Activated T-cell treated with anti-CD3 and anti-CD28 coated beads, Interleukin-2, amount 50 U/mL, for 4 hours (primary cell): ENCODE data around the gene TIE1. TPM values are rescaled to one million over a fixed set of nuclear protein-coding genes. Genes with fewer than 3 reads are reported as not detected.

ENCODE experiments used
- ATAC-seq, 2 donors: fragments of 200-7000 bp; cut with Tn5 transposase; one replicate each; pipeline ENCODE4 v1.10.0; 2021
- DNase-seq: peaks from one replicate; pipeline ENCODE4 v3.0.0-alpha.2; 2020
- H3K27me3 Mint-ChIP-seq: one replicate; pipeline ENCODE4 v1.8.0; 2021; ENCODE audit warnings: low read depth, mixed read lengths
- H3K36me3 Mint-ChIP-seq: one replicate; pipeline ENCODE4 v1.8.0; 2022; ENCODE audit warnings: mixed read lengths; ENCODE audit not compliant: insufficient read depth
- H3K4me1 Mint-ChIP-seq: one replicate; pipeline ENCODE4 v1.8.0; 2021; ENCODE audit warnings: low read depth, mixed read lengths
- H3K4me3 Mint-ChIP-seq: one replicate; pipeline ENCODE4 v1.8.0; 2021; ENCODE audit warnings: mild to moderate bottlenecking, moderate library complexity, mixed read lengths
- H3K9me3 Mint-ChIP-seq: one replicate; pipeline ENCODE4 v1.8.0; 2021; ENCODE audit warnings: mixed read lengths
- total RNA-seq, 3 donors: library from RNA; stranded (reverse); gene quantifications; one replicate each; pipeline ENCODE4 v1.2.1, GENCODE V29; 2021

Gene TIE1
- total RNA-seq, 3 donors from 2014 or later, result 0.18 to 0.27 (median 0.24) TPM

DNA sequence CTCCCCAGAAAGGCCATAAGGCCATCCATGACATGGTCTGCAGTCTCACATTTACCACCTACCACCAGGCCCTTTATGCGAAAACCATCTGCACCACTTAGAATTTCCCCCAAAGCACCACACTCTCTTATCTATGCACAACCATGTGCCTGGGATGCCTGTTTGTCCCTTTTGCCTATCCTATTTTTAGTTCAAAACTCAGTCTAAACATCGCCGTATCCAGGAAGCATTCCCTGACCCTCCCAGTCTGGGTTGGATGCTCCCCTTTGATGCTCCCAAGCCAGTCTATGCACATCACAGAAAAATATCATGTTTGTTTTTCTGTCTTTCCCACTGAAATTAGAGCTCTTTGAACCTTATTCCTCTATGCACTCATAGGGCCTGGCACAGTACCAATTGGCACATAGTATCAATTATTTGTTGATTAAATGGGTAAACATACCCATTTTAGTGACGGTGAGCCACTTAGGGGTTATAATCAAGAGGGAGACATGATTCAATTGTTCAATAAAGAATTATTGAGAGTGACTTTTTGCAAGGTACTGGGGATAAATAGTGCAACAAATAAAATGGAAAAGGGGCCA lies 43.6 kb downstream of the TIE1 start:
- Mint-ChIP-seq H3K4me1 (peaks cover under 1% of the 10 kb centered on the region), H3K9me3 (no peaks in the 10 kb centered on the region), H3K27me3 (no peaks in the 10 kb centered on the region), H3K4me3 (no peak overlapping the region), H3K36me3 (no peaks in the 10 kb centered on the region)
- no peak for ATAC-seq
- no peak for DNase-seq

DNA sequence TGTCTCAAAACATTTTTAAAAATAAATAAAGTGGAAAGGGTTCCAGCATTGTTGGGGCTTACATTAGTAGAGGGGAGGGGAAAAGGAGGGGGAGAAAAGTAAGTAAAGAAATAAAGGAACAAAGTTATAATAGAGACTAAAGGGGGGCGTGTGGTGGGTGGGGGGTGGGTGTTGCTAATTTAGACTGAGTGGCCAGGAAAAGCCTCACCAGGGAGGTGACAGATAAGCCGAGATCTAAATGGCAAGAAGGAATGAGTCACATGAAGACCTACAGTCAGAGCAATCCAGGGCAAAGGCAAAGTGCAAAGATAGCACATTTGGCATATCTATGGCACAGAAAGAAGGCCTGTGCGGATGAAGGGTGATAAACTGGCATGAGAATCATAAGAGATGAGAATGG lies 44.3 kb downstream of the TIE1 start:
- DNase-seq, result no peak
- Mint-ChIP-seq H3K36me3 (no peaks in the 10 kb centered on the region), H3K27me3 (no peaks in the 10 kb centered on the region), H3K9me3 (no peaks in the 10 kb centered on the region), H3K4me1 (peaks cover 6% of the 10 kb centered on the region), H3K4me3 (no peak overlapping the region)
- ATAC-seq, result no peak

DNA sequence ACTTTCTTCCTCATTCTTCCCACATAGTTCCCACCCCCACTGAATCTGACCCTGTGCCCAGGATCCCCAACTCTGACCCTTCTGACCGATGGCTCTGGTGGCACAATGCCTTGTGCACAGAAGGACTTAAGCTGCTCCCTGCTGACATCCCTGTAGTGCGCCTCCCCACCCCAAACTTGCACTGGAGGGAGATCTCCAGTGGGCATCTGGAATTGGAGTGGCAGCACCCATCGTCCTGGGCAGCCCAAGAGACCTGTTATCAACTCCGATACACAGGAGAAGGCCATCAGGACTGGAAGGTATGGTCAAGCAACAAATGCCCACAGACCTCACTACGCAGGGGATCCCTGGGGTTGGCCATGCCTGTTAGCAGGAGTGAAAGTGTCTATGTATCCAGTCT lies 45.9 kb downstream of the TIE1 start:
- H3K4me1 Mint-ChIP-seq, result peaks cover 6% of the 10 kb centered on the region
- no peak for DNase-seq
- no peak overlapping the region for H3K4me3 Mint-ChIP-seq
- no peaks in the 10 kb centered on the region for H3K36me3 Mint-ChIP-seq
- no peaks in the 10 kb centered on the region for H3K9me3 Mint-ChIP-seq
- no peak for ATAC-seq
- H3K27me3 Mint-ChIP-seq, result no peaks in the 10 kb centered on the region

DNA sequence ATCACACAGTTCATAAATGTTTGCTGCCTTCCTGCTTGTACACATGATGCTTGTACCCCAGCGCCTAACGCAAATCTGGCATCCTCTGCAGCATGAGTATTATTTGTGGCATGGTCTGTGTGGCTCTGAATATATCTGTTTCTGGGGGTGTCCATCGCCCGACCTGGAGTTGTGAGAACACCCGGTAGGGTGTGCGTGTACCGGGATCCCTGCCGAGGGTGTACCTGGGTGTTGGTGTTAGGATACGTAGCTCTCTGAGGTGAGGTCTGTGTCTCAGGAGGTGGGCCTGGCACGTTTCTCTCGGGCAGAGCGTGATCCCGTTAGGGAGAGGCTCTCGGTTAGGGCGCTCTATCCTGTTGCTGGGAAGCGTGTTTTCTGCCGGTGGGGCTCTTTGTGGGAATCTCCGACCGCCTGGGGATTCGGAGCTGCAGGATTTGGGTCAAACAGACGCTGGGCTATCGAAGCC lies 47.6 kb downstream of the TIE1 start:
- DNase-seq (no peak), ATAC-seq (no peak)
- H3K4me3 Mint-ChIP-seq, result no peak overlapping the region
- H3K36me3 Mint-ChIP-seq, result no peaks in the 10 kb centered on the region
- H3K4me1 Mint-ChIP-seq, result peaks cover 6% of the 10 kb centered on the region
- no peaks in the 10 kb centered on the region for H3K27me3 Mint-ChIP-seq
- no peaks in the 10 kb centered on the region for H3K9me3 Mint-ChIP-seq

DNA sequence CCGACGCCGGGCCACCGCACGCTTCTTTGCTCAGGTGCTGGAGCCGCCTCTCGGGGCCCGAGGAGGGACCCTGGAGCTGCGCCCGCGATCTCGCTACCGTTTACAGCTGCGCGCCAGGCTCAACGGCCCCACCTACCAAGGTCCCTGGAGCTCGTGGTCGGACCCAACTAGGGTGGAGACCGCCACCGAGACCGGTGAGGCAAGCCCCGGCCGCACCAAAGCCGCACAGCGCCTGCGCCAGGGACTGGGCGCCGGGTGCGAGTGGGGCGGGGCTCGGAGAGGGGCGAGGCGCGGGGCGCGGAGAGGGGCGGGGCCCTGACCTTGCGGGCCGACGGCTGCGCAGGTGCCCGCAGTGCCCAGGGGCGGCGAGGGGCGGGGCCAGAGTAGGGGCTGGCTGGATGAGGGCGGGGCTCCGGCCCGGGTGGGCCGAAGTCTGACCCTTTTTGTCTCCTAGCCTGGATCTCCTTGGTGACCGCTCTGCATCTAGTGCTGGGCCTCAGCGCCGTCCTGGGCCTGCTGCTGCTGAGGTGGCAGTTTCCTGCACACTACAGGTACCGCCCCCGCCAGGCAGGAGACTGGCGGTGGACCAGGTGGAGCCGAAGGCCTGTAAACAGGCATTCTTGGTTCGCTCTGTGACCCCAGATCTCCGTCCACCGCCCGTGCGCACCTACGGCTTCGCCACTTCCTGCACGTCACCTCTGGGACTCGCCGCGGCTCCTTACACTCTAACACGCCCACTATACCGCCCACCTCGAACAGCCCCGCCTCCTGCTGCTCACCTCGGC lies 48.2 kb downstream of the TIE1 start:
- Mint-ChIP-seq H3K9me3 (no peaks in the 10 kb centered on the region), H3K4me3 (peak overlapping the region; percentile 68), H3K36me3 (no peaks in the 10 kb centered on the region), H3K27me3 (no peaks in the 10 kb centered on the region), H3K4me1 (peaks cover 6% of the 10 kb centered on the region)
- DNase-seq, result peak; percentile 42
- ATAC-seq, result peak; percentile 79 to 85

DNA sequence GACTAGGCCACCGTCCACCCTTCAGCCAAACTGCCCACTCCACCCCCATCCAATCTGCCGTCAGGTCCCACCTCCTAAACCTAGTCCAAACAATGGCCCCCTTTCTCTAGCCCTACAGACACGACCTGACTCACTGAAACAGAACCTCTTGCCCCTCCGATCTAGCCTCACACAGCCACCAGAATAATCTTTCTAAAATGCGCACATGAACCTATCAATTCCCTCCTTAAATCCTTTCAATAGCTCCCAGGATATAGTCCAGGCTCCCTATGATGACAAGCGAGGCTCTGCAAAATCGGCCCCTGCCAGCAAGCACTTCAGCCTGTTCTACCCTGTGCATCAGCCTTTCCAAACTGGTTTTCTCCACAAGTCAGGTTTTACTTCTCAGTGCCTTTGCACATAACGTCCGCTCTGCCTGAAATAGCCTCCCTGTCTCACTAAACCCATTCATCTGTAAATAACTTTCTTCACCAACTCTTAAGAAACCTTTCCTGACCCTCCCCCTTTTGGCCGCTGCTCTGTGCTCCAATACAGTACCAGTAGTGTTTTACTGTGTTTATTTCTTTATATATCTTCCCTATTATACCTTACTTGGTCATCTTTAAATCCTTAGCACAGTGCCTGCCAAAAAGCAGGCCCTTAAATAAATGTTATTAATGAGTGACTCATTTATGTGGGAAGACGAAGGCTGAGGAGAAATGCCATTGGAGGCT lies 49.0 kb downstream of the TIE1 start:
- DNase-seq (no peak), ATAC-seq (no peak)
- Mint-ChIP-seq H3K4me3 (peak overlapping the region; percentile 68), H3K36me3 (no peaks in the 10 kb centered on the region), H3K9me3 (no peaks in the 10 kb centered on the region), H3K27me3 (no peaks in the 10 kb centered on the region), H3K4me1 (peaks cover 6% of the 10 kb centered on the region)

DNA sequence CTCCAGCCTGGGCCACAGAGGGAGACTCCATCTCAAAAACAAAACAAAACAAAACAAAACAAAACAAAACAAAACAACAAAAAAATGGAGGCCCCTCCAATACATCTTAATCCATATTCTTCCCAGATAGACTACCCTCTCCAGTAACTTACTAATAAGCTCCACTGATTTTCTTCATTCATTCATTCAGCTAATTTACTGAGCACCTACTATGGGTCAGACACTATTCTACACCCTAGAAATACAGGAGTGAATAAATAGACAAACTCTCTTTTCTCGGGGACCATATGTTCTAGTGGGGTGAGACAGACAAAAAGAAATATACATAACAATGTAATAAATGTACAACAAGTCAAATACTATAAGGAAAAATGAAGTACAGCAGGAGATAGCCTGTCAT lies 50.2 kb downstream of the TIE1 start:
- Mint-ChIP-seq H3K4me1 (peaks cover 6% of the 10 kb centered on the region), H3K9me3 (no peaks in the 10 kb centered on the region), H3K36me3 (no peaks in the 10 kb centered on the region), H3K4me3 (no peak overlapping the region), H3K27me3 (no peaks in the 10 kb centered on the region)
- no peak for ATAC-seq
- no peak for DNase-seq

DNA sequence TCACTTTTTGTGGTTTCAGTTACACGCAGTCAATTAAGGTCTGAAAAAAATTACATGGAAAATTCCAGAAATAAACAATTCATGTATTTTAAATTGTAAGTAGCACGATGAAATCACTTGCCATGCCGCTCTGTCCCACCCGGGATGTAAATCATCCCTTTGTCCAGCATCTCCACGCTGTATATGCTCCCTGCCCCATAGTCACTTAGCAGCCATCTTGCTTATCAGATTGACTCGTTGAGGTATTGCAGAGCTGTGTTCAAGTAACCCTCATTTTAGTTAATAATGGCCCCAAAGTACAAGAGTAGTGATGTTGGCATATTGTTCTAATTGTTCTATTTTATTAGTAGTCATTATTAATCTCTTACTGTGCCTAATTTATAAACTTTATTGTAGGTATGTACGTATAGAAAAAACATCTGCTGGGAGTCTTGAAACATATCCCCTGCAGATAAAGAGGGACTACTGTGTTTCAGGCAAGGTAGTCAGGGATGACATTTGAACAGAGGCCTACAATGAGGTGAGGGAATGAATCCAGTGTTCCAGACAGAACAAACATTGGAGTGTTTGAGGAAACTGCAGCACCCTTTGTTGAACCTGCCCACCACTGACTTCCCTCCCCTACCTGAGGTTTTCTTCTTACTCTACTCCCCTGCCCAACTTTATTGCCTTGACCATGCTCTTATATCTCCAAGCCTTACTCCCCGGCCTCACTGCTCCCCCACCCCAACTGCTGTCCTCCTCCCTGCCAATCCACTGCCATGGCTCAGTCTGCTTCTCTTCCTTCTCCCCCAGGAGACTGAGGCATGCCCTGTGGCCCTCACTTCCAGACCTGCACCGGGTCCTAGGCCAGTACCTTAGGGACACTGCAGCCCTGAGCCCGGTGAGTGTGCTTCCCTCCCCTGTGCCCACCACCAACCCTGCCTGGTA lies 50.9 kb downstream of the TIE1 start:
- ATAC-seq, result no peak

DNA sequence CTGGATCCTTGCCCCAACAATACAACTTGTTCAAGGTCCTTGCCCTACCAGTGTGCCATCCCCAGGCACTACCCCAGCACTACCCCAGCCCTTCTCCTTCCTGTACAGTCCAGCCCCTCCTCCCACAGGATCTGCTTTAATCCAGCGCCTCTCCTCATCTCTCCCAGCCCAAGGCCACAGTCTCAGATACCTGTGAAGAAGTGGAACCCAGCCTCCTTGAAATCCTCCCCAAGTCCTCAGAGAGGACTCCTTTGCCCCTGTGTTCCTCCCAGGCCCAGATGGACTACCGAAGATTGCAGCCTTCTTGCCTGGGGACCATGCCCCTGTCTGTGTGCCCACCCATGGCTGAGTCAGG lies 51.5 kb downstream of the TIE1 start:
- Mint-ChIP-seq H3K4me1 (peaks cover 6% of the 10 kb centered on the region), H3K9me3 (no peaks in the 10 kb centered on the region), H3K27me3 (no peaks in the 10 kb centered on the region), H3K36me3 (no peaks in the 10 kb centered on the region), H3K4me3 (no peak overlapping the region)
- DNase-seq (no peak), ATAC-seq (no peak)

More for the DNA sequence above, 50.9 kb downstream of the TIE1 start:
- no peak for DNase-seq
- Mint-ChIP-seq H3K4me1 (peaks cover 6% of the 10 kb centered on the region), H3K27me3 (no peaks in the 10 kb centered on the region), H3K9me3 (no peaks in the 10 kb centered on the region), H3K36me3 (no peaks in the 10 kb centered on the region), H3K4me3 (no peak overlapping the region)

DNA sequence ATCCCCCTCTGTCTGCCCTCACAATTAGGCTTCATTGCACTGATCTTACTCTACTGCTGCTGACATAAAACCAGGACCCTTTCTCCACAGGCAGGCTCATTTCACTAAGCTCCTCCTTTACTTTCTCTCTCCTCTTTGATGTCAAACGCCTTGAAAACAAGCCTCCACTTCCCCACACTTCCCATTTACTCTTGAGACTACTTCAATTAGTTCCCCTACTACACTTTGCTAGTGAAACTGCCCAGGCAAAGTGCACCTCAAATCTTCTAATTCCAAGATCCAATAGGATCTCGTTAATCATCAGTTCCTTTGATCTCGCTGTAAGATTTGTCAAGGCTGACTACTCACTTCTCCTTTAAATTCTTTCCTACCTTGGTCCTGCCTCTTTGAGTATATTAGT lies 52.1 kb downstream of the TIE1 start:
- H3K27me3 Mint-ChIP-seq, result no peaks in the 10 kb centered on the region
- no peaks in the 10 kb centered on the region for H3K9me3 Mint-ChIP-seq
- ATAC-seq, result no peak
- no peak overlapping the region for H3K4me3 Mint-ChIP-seq
- no peaks in the 10 kb centered on the region for H3K36me3 Mint-ChIP-seq
- DNase-seq, result no peak
- peaks cover 8% of the 10 kb centered on the region for H3K4me1 Mint-ChIP-seq

DNA sequence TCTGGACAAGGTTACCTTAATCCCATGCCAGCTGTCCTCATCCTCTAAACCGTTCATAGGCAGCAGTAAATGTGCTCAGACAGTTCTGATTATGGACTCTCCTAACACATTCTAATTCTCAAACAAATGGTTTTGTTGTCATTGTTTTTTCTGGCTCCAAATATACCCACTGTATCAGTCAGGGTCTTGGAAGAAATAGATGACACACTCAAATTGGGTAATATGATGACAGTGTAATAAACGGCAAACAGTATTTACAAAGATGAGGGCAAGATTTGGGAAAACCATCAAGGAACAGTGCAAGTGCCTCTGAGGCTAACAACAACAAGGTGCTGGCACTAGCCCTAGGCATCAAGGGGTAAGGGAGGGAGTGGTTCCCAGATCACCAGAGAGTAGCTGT lies 53.7 kb downstream of the TIE1 start:
- no peaks in the 10 kb centered on the region for H3K27me3 Mint-ChIP-seq
- H3K36me3 Mint-ChIP-seq, result no peaks in the 10 kb centered on the region
- peaks cover 17% of the 10 kb centered on the region for H3K4me1 Mint-ChIP-seq

DNA sequence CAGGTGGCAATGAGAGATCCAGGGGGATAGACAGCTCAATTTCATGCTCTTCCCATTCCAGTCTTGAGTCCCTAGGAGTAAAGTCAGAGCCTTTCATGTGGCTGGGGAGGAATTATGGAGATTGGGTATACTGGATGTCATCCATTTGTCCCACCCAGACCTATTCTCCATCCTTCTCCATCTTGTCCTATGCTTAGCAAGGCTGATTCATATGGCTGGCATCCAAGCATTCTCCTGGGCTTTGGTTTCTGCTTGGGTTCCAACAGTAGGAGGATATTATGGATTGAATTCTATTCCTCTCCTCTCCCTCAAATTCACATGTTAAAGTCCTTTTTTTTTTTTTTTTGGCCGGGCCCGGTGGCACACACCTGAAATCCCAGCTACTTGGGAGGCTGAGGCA lies 54.2 kb downstream of the TIE1 start:
- Mint-ChIP-seq H3K4me3 (no peak overlapping the region), H3K9me3 (no peaks in the 10 kb centered on the region)
- ATAC-seq, result no peak

More for the DNA sequence above, 53.7 kb downstream of the TIE1 start:
- Mint-ChIP-seq H3K4me3 (no peak overlapping the region), H3K9me3 (no peaks in the 10 kb centered on the region)
- no peak for DNase-seq
- ATAC-seq, result no peak

DNA sequence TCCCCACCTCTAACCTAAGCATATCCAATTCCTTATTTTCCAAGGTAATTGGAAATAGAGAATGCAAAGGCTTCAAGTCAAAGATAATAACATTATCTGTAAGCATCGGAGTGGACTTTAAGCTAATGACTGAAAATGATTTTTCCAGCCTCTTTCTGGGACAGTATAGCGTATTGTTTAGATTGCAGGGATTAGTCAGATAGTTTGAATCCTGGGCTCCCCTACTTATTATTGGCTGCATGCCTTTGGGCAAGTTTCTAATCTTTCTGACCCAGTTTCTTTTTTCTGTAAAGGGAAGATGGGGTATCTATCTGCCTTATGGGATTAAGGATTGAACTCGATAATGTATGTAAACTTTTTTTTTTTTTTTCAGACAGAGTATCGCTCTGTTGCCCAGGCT lies 56.5 kb downstream of the TIE1 start:
- ATAC-seq, result no peak
- Mint-ChIP-seq H3K4me1 (peaks cover 20% of the 10 kb centered on the region), H3K36me3 (no peaks in the 10 kb centered on the region), H3K9me3 (no peaks in the 10 kb centered on the region), H3K27me3 (no peaks in the 10 kb centered on the region), H3K4me3 (peak overlapping the region; percentile 19)
- DNase-seq, result no peak

More for the DNA sequence above, 54.2 kb downstream of the TIE1 start:
- Mint-ChIP-seq H3K4me1 (peaks cover 17% of the 10 kb centered on the region), H3K36me3 (no peaks in the 10 kb centered on the region), H3K27me3 (no peaks in the 10 kb centered on the region)
- DNase-seq, result no peak
